GM18858 (cell line): ENCODE results near the gene RMI1.

ENCODE experiments used
- ATAC-seq: cut with Tn5 transposase; IDR thresholded peaks from one replicate; pipeline ENCODE4 v1.9.1; 2021; ENCODE audit not compliant: unreplicated experiment

The RMI1 gene

GRCh38 chr9:83967073-83967472, 13.5 kb upstream of the RMI1 start:
- no peak for ATAC-seq

DNA sequence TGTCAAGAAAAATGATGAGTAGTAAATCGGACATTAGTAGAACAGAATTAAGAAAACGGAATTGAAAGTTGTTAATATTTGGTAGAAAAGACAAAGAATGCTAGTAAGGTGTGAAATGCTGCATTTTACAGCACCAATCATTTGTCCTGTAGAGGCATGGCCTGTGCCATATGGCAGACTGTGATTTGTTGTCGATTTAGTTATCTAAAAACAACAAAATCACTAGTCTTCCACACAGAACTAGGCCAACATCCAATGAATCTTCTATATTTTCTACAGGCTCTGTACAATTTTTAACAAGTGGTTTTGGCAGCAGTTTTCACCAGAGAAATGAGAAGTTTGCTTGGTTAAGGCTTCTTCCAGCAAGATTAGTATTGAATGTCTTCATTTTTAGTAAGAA, 11.0 kb upstream of the RMI1 start:
- ATAC-seq: no peak

DNA sequence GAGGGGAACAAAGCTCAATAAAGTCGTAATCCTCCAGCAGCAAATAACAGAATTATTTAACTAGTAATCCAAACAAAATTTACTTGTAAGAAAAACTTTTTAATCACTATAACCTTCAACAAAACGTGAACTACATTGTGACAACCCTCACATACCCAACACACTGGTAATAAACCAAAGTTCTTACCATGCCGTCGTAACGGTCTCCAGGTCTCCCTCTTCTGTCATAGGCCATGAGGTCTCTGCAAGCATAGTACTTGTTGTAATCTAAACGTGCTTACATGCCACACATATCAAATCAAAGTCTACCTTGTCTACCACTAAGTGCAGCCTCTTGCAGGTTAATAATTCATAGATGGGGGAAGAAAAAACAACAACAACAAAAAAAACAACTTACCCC, 9.1 kb upstream of the RMI1 start:
- no peak for ATAC-seq

- ATAC-seq: no peak
Observed at GRCh38 chr9:83972286-83972685, 8.3 kb upstream of the RMI1 start.

DNA sequence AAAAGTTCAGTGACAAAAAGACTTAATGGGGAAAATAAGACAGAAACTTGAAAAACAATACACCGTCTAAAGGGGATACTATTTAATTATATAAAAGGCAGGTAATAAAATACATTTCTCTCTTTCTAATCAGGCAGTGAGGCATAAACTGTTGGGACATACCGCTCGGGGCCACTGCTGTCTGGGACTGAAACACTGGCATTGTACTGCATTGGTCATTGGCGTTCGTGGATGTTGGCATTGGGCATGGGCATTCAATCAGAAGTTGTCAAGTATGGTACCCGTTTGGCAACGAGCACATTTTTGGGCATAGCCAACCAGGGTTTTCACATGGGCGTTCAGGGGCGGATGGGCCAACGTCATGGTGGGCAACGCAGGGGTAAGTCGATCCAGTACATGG, 5.3 kb upstream of the RMI1 start:
- ATAC-seq: no peak

- no peak for ATAC-seq
Observed at GRCh38 chr9:83976372-83976771, 4.2 kb upstream of the RMI1 start.

- ATAC-seq: no peak
Observed at GRCh38 chr9:83977196-83977595, 3.4 kb upstream of the RMI1 start.

GRCh38 chr9:83978992-83979811, 1.4 kb upstream of the RMI1 start:
- no peak for ATAC-seq

GRCh38 chr9:83979812-83980394, 702 bp upstream of the RMI1 start, which contains the start of gene HNRNPK:
Gene HNRNPK, minus strand, starts transcription at chr9:83980215. Its CDS starts 1,963 bp downstream, at chr9:83978252.
- ATAC-seq: peak; percentile 75

DNA sequence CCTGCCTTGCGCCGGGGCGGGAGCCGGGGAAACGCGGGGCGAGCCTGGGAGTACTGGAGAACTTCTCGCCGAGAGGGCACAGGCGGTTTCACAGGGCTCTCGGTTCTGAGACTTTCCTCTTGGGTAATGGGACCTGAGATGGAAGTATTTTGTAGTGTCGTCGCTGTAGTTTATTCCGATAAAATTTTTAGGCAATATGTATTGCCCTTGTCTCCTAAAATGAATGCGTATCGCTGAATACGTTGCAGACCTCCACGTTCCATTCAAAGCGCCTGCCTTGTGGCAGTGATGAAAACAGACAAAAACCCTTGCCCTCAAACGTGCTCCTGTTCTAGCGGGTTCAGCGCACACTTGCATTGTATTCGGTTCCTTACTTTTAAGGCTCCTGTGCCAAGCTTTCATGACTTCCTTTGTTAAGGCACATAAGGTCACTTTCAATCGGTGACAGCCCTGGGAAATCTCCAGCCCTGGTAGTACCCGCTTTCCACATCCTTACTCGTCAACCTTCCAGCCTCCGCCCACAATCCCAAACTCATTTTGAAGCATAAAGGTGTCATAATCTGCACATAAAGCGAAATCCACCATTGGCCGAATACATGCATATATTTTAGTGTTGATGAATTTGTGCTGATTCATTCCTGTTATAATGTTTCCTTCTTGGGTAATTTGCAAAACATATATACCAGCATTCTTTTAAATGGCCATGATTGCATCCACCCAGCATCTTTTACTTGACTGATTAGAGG, 694 bp downstream of the RMI1 start:
- ATAC-seq: peak; percentile 17

DNA sequence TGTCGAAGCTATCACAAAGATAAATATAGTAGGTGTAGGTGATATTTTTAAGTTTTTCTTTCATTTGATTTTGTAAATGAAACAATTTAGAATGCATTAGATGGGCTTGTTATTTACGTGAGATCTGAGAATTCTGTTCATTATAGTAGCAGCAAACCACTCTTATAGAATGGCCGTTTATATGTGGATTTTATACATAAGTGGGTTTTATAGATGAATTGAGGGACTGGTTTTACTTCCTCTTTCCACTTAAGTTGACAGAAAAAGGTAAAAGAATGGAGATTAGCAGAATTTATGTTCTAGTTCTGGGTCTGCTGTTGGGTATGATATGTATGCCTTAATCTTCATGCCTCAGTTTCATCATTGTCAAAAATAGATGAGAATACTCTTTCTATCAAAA, 5.6 kb downstream of the RMI1 start:
- ATAC-seq: no peak

- ATAC-seq: no peak
Observed at GRCh38 chr9:83986765-83987401, 6.3 kb downstream of the RMI1 start.

DNA sequence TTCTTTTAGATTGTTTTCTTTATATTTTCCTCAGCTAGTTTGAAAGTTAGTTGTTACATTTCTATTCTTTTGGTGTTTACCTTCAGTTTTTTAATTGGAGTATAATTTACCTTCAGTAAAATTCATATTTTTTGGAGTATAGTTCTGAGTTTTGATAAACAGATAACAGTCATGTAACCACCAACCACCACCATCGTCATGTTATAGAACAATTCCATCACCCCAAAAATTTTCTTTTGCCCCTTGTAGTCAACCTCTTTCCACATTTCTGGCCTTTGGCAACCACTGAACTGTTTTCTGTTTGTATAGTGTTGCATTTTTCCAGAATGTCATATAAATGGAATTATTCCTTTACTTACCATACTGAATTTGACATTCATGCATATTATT, 6.8 kb downstream of the RMI1 start:
- no peak for ATAC-seq

DNA sequence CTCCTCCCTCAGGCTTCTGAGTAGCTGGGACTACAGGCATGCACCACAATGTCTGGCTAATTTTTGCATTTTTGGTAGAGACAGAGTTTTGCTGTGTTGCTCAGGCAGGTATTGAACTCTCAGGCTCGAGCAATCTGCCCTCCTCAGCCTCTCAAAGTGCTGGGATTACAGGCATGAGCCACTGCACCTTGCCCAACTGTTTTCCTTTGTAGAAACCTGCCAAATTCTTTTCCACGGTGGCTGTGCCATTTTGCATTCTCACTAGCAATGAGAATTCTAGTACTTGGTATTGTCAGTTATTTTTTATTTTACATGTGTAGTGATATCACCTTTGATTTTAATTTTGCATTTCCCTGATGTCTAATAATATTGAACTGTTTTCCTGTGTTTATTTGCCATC, 7.8 kb downstream of the RMI1 start:
- no peak for ATAC-seq

GRCh38 chr9:83991355-83991754, 10.8 kb downstream of the RMI1 start:
- ATAC-seq: no peak

GRCh38 chr9:83992407-83992806, 11.8 kb downstream of the RMI1 start:
- no peak for ATAC-seq

DNA sequence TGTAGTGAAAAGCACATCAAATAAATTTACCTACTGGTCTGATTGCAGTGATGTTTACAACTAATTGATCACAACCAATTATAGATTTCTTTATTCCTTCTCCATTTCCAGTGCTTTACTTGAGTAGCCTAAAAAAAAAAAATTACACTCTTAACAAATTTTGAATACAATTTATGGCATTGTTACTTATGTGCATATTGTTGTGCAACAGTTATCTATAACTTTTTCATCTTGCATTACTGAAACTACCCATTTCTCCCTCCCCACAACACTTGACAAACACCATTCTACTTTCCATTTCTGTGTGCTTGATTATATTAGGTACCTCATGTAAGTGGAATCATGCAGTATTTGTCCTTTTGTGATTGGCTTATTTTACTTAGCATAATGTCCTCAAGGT, 12.3 kb downstream of the RMI1 start:
- no peak for ATAC-seq

DNA sequence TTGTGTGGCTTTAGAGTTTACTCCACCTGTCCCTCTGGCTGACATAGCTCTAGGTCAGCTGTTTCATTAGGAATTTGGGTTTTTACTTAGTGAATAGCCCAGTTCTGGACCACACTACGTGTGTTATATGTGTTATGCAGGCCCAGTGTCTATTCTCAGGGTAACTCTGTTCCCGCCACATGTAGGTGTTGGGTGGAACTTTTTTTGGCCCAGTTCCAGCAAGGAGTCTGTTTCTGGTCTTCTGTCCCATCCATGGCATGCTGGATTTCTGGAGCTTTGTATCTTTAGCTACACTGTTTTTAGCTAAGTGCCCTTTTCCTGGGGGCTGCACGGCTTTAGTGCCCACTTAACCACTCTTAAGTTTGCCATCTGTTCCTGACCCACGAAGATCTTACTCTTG, 15.5 kb downstream of the RMI1 start:
- ATAC-seq: no peak

DNA sequence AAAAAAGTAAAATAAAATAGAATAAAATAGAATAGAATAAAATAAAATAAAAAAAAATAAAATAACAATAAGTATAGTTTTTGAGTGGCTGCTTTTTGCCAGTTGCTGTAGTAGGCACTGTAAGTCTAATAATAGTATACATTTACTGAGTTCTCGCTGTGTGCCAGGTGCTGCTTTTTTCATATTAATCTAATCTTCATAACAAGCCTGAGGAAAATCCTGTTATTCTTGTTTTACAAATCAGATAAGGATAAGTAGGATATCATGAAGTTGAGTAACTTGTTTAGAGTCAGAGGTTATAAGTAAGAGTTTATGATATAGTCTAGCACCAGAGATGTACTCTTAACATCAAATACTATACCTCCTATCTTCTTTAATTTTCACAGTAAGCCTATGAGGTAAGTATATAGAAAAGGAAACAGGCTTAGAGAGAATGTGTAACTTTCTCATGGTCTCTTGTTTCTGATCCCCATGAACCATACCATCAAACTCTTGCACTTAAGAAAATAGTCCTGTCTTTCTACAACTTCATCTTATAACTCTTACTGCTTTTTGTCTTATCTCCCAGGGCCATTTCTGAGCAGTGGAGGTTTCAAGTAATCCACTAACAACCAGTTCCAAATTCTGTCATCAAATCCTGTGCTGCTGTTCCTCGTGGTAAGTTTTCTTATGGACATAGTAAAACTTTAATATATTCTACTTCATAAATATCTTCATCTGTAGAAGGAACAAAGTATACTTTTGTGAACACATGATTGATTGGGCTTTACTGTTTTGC, 18.7 kb downstream of the RMI1 start:
- ATAC-seq: no peak

DNA sequence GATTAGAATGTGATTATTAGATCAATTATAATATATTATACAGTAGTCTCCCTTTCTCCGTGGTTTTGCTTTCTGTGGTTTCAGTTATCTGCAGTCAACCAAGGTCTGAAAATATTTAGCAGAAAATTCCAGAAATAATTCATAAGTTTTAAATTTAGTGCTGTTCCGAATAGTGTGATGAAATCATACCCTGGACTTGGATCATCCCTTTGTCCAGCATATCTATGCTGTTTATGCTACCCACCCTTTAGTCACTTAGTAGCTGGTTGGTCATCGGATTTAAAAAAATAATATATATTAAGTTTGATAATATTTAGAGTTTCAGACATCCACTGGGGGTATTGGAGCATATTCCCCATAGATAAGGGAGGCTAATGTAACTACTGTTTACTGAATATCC, 19.6 kb downstream of the RMI1 start:
- ATAC-seq: no peak

GRCh38 chr9:84001621-84002020, 21.0 kb downstream of the RMI1 start:
- ATAC-seq: no peak
